EH (cell line): ENCODE measurements around the gene UIMC1.
"Not testable (repeated sequence)": the region's sequence is repeated elsewhere in the genome, so short reads cannot be mapped to it uniquely, and the experiment has no call there.

Source experiments
- DNase-seq: peaks from one replicate; pipeline ENCODE4 v3.0.0-alpha.2; 2015; ENCODE audit warnings: low read depth

The UIMC1 gene

DNA sequence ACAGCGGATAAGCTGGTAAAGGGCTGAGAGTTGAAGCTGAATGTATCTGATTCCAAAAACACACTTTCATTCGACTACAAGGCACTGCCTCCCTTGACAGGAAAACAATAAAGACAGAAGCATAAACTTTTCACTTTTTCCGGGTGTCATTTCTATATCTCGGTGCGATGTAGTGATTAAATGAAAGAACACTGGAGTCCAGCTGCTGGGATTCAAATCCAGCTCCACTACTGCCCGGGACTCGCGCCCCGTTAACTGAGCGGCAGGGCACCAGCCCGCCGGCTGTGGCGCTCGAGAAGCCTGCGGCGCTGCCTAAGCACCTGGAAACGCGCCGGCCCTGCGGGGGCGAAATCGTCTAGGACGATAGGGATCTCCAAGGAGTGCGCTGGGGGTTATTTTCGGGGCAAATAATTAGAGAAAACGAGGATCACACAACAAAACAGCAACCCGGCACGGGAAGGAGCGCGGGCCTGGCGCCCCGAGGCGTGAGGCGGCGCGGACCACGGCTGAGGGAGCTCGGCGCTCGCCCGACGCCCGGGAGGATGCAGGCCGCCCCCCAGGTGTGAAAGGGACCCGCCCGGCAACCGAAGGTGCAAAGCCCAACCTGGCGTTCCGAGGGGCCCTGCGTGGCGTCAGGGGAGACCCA, 837 bp downstream of the UIMC1 start:
- peak; percentile 70 for DNase-seq

DNA sequence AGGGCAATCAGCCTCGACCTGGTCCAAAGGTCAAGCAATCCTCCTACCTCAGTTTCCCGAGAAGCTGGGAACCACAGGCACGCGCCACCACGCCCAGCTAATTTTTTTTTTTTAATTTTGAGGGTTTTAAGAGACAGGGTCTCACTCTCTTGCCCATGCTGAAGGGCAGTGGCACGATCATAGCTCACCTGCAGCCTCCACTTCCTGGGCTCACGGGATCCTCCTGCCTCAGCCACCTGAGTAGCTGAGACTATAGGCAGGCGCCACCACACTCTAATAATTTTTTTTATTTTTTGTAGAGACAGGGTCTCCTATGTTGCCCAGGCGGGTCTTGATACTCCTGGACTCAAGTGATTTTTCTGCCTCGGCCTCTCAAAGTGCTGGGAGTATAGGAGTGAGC, 1.6 kb downstream of the UIMC1 start:
- DNase-seq = no peak

DNA sequence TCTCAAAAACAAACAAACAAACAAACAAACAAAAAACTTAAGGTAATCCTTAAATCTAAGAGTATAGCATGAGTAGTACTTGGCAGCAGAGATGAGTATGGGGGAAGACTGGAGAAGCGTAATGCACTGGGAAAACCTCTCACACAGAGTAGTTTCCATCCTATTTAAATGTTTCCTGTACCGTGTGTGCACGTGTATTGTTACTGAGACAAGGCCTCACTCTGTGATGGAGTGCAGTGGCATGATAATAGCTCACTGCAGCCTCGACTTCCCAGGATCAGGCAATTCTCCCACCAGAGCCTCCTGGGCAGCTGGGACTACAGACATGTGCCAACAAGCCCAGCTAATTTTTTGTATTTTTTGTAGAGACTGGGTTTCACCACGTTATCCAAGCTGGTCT, 2.9 kb downstream of the UIMC1 start:
- DNase-seq = no peak

DNA sequence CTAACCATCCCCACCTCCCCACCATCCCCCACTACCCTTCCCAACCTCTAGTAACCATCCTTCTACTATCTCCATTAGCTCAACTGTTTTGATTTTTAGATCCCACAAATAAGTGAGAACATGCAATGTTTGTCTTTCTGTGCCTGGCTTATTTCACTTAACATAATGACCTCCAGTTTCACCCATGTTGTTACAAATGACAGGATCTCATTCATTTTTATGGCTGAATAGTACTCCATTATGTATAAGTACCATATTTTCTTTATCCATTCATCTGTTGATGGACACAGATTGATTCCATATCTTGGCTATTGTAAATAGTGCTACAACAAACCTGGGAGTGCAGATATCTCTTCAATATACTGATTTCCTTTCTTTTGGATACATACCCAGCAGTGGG, 7.1 kb downstream of the UIMC1 start:
- not testable (repeated sequence) for DNase-seq

DNA sequence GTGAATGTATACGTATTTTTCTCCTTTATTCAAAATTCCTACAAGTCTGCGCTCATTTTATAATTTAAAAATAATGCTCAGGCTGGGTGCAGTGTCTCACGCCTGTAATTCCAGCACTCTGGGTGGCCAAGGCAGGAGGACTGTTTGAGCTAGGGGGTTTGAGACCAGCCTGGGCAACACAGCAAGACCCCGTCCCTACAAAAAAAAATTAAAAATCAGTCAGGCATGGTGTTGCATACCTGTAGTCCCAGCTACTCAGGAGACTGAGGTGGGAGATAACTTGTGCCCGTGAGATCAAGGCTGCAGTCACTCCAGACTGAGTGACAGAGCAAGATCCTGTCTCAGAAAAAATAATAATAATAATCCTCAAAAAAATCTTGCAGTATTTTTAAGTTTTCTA, 7.8 kb downstream of the UIMC1 start:
- no peak for DNase-seq

DNA sequence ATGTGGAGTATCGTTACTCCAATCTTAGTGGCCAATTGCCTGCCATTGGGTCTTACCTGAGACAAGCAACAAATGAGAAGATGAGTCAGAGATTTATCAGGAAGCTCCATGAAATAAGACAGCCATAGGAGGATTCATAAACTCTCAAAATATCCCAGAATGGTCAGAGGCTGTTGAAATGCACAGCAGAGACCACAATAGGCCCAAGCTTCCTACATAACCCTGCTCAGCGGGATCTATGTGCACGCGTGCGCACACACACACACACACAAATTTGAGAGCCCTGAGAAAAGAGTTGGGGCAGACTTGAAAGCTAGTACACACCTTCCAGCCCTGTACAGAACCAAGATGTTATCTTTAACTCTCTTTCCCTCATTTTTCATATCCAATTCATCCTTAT, 9.8 kb downstream of the UIMC1 start:
- DNase-seq = no peak

DNA sequence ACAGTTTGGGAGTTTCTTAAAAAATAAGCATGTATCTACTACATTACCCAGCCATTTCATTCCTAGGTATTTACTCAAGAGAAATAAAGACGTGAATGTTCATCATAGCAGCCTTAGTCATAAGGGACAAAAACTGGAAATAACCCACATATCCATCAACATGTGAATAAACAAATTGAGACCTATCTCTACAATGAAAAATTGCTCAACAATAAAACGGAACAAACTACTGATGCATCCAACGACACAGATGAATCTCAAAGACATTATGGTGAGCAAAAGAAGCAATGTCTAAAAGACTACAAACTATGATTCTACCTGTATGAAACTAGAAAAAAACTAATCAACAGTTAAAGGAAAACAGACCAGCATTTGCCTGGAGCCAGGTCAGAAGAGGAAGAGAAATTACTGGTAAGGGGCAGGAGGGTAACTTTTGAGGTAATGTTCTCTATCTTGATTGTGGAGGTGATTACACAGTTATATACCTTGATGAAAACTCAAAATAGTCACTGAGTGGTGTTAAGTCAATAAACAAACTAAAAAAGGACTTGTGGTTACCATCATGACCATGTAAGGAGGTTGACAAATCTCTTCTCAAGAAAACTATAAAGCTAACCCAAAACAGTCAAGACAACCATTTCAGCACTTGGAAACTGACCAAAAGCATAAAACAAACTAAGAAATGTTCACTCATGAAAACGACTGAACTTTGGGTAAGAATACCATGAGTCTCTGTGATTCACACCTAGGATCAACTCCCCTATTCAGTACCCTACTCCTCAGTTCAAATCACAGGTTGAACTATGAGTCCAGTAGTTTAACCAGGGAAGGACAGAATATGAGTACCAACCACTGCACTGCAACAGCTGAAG, 10.4 kb downstream of the UIMC1 start:
- DNase-seq = peak; percentile 80

DNA sequence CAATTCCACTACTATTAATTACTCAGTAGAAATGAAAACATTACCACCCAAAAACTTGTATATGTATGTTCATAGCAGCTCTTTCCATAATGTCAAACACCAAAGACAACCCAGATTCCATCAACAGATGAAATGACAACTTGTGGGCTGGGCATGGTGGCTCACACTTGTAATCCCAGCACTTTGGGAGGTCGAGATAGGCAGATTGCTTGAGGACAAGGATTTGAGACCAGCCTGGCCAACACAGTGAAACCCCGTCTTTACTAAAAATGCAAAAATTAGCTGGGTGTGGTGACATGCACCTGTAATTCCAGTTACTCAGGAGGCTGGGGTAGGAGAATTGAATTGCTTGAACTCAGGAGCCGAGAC, 11.5 kb downstream of the UIMC1 start:
- no peak for DNase-seq

DNA sequence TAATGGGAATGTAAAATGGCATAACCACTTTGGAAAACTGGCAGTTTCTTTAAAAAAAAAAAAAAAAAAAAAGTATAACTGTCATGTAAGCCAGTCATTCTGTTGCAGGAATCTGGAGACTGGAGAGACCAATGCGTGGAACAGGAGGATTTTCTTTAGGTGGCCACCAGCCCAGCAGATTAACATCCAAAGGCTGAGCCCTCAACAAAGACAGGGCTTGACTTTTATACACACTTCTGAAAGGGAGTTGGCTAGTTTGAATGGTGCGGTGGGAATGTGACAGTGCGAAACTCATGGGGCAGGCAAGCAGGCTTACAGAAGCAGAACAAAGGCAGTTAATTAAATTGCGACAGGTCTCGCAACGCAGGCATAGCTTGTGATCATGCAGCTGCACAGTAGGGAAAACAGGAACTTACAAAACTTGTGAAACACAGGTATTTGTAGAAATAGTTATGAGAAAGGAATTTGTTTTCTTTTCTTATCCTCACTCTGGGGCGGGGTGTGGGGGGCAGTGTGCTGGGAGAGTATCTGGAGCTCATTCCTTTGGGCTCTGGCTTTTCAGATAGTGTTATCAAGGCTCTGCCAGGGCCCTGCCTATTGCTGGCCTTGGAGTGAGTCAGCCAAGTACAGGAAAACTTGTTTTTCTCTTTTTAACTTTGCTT, 12.0 kb downstream of the UIMC1 start:
- DNase-seq = peak; percentile 50

DNA sequence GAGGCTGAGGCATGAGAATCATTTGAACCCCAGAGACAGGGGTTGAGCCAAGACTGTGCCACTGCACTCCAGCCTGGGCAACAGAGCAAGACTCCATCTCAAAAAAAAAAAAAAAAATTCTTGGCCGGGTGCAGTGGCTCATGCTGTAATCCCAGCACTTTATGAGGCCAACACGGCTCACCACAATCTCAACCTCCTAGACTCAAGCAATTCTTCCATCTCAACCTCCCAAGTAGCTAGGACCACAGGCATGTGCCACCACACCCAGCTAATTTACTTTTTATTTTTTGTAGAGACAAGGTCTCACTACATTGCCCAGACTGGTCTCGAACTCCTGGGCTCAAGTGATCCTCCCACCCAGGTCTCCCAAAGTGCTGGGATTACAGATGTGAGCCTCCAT, 13.5 kb downstream of the UIMC1 start:
- DNase-seq = peak; percentile 50

DNA sequence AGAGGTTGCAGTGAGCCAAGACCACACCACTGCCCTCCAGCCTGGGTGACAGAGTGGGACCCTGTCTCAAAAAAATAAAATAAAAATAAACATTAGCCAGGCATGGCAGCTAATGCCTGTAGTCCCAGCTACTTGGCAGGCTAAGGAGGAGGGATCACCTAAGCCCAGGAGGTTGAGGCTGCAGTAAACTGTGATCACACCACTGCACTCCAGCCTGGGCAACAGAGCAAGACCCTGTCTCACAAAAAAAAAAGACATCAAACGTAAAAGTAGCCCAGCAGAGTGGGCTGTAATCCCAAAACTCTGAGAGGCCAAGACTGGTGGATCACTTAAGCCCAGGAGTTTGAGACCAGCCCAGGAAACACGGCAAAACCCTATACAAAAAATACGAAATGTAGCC, 19.0 kb downstream of the UIMC1 start:
- no peak for DNase-seq

DNA sequence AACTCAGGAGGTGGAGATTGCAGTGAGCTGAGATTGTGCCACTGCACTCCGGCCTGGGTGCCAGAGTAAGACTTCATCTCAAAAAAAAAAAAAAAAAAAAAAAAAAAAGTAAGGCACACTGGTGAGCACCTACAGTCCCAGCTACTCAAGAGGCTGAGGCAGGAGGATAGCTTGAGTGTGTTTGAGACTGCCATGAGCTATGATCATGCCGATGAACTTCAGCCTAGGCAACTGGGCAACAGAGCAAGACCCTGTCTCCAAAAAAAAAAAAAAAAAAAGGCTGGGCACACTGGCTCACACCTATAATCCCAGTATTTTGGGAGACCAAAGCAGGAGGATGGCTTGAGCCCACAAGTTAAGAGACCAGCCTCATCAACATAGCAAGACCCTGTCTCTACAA, 20.3 kb downstream of the UIMC1 start:
- no peak for DNase-seq

DNA sequence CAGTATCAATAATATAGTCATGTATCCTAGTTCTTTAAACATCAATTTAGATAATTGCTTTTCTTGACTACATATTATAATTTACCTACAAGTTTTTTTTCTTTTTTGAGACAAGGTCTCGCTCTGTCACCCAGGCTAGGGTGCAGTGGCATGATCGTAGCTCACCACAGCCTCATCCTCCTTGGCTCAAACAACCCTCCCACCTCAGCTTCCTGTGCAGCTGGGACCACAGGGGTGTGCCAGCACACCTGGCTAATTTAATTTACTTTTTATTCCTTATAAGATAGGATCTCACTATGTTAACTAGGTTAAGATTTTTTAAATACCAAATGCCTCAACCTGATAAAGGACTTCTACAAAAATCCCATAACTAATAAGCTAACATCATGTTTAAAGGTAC, 21.1 kb downstream of the UIMC1 start:
- no peak for DNase-seq

DNA sequence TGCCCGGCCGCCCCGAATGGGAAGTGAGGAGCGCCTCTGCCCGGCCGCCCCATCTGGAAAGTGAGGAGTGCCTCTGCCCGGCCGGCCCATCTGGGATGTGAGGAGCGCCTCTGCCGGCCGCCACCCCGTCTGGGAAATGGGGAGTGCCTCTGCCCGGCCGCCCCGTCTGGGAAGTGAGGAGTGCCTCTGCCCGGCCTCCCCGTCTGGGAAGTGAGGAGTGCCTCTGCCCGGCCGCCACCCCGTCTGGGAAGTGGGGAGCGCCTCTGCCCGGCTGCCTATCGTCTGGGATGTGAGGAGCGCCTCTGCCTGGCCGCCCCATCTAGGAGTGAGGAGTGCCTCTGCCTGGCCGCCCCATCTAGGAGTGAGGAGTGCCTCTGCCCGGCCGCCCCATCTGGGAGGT, 22.4 kb downstream of the UIMC1 start:
- DNase-seq = not testable (repeated sequence)

DNA sequence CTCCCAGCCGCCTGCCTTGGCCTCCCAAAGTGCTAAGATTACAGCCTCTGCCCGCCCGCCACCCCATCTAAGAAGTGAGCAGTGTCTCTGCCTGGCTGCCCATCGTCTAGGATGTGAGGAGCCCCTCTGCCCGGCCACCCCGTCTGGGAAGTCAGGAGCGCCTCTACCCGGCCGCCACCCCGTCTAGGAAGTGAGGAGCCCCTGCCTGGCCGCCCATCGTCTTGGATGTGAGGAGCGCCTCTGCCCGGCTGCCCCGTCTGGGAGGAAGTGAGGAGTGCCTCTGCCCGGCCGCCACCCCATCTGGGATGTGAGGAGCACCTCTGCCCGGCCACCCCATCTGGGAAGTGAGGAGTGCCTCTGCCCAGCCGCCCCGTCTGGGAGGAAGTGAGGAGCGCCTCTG, 23.0 kb downstream of the UIMC1 start:
- not testable (repeated sequence) for DNase-seq

DNA sequence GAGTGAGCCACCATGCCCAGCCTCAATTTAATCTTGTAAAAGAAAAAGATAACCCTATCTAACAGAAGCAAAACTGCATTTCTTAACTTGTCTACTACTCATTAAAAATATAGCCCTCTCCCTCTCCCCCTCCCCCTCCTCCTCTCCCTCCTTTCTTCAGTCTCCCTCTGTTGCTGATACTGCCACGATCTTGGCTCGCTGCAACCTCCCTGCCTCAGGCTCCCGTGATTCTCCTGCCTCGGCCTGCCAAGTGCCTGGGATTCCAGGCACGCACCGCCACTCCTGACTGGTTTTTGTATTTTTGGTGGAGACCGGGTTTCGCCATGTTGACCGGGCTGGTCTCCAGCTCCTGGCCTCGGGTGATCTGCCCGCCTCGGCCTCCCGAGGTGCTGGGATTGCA, 23.5 kb downstream of the UIMC1 start:
- DNase-seq = not testable (repeated sequence)

DNA sequence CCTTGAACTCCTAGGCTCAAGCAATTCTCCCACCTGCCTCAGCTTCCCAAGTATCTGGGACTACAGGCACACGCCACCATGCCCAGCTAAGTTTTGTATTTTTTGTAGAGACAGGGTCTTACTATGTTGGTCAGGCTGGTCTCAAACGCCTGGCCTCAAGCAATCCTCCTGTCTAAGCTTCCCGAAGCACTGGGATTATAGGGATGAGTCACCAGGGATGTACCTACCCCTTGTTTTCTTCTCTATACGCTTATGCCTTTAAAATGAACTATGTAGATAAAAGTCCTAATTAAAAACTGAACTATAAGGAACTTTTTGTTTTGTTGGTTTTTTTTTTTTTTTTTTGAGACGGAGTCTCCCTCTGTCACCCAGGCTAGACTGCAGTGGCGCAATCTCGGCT, 25.8 kb downstream of the UIMC1 start:
- DNase-seq = no peak

DNA sequence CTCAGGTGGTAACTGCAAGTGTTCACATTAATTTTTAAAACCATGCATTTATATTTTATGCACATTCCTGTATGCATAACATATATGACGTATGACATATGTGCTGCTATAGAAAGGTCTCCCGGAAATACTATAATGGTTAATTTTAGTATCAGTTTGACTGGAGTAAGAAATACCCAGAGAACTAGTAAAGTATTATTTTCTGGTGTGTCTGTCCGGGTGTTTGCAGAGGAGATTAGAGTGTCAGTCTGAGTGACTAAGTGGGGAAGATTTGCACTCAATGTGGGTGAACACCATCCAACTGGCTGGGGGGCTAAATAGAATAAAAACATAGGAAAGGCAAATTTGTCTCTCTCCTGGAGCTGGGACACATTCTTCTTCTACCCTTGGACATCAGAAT, 26.9 kb downstream of the UIMC1 start:
- no peak for DNase-seq

DNA sequence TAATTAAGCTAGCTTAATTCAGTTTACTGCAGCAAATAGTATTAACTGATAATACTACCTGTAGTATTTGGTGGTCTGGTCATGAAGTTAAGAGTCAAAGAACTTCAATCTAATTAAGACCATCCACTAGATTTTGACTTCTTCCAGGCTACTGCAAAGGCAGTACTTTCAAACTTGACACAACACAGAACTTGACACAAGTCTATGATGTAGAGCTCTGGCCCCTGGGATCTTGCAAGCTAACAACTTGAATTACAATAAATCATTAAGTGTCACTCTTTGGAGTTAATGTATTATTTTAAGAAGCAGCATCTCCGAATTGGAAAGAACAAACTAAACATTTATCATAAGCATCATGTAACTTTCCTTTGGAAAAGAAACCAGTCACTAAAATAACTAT, 40.9 kb downstream of the UIMC1 start:
- DNase-seq = no peak

DNA sequence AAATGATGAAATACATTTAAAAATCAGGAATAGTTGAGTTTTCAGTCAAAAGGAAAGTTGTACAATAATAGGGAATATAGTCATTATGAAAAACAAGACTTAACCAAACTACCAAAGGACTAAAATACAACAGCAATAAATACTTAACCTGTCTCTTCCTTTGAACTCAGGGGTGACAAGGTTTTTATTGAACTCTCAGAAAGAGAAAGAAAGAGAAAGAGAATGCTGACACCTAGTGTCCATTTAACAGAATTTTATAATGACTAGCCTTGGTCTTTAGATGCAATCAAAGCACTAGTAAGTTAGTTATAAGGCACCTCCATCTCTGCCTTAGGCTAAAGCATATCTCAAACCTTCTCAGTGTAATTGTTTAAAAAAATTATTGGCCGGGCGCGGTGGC, 47.5 kb downstream of the UIMC1 start:
- DNase-seq = peak; percentile 35

DNA sequence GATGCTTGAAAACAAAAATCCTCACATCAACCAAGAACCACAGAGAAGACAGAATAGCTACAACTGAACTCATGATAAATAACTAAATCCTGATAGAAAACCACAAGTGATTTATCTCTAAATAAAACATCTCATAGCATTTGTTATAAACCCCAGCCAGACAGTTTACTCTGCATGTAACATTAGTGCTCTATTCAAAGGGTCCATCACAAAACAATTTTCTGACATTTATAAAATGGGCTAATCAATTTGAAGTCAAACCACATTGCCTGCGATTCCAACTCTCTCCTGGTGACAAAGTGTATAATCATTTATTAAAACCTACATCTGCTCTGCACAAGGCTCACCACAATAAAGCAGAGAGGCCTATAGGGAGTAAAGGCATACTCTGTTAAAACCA, 49.8 kb downstream of the UIMC1 start:
- DNase-seq = no peak

DNA sequence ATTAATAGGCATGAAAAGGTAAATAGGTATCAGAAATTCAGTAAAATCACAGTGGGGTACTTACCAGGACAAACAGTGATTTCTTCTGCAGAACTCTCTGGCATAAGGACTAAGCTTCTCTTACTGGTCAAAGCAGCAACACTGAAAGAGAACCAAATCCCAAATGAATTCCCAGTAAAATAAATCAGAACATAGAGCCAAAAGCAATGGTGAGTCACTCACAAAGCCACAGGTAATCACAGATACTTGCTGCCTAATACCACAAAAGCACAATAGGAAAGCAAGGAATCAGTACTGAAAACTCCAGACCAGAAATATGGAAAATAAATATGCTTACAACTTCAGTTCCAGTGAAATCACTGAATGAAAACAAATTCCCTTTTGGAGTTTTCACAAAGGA, 50.7 kb downstream of the UIMC1 start:
- no peak for DNase-seq

DNA sequence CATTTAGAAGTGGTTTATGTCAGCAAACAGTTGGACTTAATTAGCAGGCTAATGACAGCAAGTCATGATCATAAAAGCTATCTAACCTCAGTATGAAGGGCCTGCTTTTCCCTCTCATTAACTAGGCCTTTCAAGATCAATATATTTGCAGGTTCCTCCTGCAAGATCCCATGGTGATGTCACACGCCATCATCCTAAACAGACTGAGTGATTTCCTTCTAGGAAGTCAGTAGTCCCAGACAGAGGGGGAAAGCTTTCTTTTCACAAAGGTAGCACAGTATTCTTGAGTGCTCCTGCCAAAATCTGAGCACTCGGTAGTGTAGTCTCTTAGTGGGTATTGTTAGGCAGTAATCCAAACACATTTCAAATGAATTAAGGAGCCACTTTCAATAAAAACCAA, 52.5 kb downstream of the UIMC1 start:
- no peak for DNase-seq
